GM21619 (cell line): ENCODE measurements around the gene SPEF1.
"Not testable (repeated sequence)": the region's sequence is repeated elsewhere in the genome, so short reads cannot be mapped to it uniquely, and the experiment has no call there.

Experiments used
- ATAC-seq: cut with Tn5 transposase; IDR thresholded peaks from one replicate; pipeline ENCODE4 v1.9.1; 2021; ENCODE audit not compliant: unreplicated experiment

The SPEF1 gene

GRCh38 chr20:3811467-3812258 is 30.4 kb upstream of the SPEF1 start:
- ATAC-seq = no peak

DNA sequence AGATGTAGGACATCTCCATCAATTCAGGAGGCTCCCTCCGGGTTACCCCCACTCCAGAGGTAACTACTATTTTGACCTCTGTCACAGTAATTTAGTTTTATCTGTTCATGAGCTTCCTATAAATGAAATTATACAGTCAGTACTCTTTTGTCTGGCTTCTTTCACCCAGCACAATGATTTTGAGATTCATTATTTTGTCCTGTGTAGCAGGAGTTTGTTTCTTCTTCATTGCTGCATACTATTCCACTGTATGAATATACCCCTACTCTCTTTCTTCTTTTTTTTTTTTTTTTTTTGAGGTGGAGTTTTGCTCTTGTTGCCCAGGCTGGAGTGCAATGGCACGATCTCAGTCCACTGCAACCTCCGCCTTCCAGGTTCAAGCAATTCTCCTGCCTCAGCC is 27.3 kb upstream of the SPEF1 start:
- no peak for ATAC-seq

DNA sequence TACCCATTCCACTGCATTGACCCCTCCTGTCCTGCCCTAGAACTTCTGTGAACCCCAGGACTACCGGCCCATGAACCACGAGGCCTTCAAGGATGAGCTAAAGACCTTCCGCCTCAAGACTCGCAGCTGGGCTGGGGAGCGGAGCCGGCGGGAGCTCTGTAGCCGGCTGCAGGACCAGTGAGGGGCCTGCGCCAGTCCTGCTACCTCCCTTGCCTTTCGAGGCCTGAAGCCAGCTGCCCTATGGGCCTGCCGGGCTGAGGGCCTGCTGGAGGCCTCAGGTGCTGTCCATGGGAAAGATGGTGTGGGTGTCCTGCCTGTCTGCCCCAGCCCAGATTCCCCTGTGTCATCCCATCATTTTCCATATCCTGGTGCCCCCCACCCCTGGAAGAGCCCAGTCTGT is 23.5 kb upstream of the SPEF1 start:
- ATAC-seq = no peak

- ATAC-seq = no peak
These were observed 23.1 kb upstream of the SPEF1 start for GRCh38 chr20:3804254-3804751.

DNA sequence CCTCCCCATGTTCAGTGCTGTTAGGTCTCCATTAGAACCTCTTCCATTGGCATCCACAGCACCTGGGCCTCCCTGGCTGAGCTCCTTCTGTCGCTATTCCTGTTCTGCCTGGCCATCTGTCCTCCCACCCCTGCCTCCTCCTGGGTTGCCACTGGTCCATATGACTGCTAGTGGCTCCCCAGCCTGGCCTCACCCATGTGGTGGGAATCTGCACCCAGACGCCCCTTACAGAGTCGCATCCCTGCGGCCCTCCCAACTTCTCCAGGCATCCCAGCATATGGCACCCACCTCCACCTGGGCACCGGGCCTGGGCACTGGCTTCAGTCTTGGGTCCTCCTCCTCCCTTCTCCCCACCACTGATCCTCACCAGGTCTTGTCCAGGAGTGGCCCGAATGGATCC is 22.6 kb upstream of the SPEF1 start:
- no peak for ATAC-seq

GRCh38 chr20:3803289-3803688 is 22.0 kb upstream of the SPEF1 start:
- ATAC-seq = no peak

DNA sequence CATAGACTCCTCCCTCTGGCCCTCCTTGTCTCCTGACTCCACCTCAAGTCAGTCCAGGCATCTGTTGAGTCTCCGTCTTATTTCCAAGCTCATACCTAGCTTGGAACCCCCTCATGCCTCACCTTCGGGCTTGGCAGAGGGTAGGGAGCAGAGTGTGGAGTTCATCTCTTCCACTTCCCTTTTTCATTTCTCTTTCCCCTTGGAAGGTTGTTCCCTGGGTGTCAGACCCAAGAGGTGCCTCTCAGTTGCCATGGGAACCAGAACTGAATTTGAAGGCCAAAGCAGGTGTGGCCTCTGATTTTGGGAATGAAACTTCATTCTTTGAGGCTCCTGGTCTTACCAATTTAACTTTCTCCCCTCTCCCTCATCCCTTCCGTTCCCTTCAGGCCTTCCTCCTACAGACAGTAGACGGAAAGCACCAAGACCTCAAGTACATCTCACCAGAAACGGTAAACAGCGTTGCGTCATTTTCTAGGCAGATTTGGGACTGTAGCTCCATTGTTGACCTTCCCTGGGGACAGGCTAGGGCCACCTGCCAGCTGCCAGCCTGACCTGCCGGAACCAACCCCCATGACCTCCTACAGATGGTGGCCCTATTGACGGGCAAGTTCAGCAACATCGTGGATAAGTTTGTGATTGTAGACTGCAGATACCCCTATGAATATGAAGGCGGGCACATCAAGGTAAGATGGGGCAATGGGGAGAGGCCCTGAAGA is 21.4 kb upstream of the SPEF1 start:
- ATAC-seq = no peak

- no peak for ATAC-seq
These were observed 20.6 kb upstream of the SPEF1 start for GRCh38 chr20:3801846-3802245.

GRCh38 chr20:3801299-3801698 is 20.1 kb upstream of the SPEF1 start:
- ATAC-seq = no peak

GRCh38 chr20:3800878-3801260 is 19.6 kb upstream of the SPEF1 start:
- no peak for ATAC-seq

DNA sequence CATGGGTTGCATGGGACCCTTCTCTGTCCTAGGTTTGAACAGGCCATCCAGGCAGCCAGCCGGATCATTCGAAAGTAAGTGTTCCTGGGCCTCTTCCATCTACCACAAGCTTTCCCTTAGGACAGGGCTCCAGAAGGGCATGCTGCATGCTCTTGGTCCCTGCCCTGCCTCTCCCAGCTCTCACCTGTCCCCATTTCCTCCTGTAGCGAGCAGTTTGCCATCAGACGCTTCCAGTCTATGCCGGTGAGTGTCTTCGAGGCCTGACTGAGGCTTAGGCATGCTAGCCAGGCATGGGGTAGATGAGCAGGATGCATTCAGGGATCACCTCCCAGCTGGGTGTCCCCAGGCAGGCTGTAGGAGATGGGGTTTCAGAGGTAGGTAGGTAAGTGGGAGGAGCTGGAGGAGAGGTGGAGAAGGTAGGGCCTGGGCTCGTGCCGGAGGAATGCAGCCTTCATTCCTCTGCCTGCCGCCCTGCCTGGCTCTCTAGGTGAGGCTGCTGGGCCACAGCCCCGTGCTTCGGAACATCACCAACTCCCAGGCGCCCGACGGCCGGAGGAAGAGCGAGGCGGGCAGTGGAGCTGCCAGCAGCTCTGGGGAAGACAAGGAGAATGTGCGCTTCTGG is 19.1 kb upstream of the SPEF1 start:
- ATAC-seq = no peak

- ATAC-seq = no peak
These were observed 17.6 kb upstream of the SPEF1 start for GRCh38 chr20:3798908-3799248.

DNA sequence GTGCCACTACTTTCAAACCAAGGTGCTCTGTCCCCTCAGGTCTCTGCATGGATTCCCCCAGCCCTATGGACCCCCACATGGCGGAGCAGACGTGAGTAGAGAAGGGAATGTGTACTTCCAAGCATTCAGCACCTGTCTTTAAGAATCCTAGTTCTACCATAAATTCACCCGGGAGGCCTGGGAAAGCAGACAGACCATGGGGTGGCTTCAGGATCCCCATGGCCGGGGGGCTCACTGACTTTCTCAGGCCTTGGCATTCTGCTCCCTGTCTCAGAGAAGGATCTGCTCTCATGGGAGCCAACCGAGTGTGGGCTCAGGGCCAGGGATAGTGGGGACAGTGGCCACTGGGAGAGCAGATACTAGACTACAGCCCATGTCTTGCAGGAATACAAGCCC is 17.1 kb upstream of the SPEF1 start:
- no peak for ATAC-seq

GRCh38 chr20:3797592-3798372 is 16.5 kb upstream of the SPEF1 start:
- no peak for ATAC-seq

- no peak for ATAC-seq
These were observed 15.9 kb upstream of the SPEF1 start for GRCh38 chr20:3797226-3797545.

GRCh38 chr20:3796477-3797225 is 15.4 kb upstream of the SPEF1 start:
- peak; percentile 3 for ATAC-seq

DNA sequence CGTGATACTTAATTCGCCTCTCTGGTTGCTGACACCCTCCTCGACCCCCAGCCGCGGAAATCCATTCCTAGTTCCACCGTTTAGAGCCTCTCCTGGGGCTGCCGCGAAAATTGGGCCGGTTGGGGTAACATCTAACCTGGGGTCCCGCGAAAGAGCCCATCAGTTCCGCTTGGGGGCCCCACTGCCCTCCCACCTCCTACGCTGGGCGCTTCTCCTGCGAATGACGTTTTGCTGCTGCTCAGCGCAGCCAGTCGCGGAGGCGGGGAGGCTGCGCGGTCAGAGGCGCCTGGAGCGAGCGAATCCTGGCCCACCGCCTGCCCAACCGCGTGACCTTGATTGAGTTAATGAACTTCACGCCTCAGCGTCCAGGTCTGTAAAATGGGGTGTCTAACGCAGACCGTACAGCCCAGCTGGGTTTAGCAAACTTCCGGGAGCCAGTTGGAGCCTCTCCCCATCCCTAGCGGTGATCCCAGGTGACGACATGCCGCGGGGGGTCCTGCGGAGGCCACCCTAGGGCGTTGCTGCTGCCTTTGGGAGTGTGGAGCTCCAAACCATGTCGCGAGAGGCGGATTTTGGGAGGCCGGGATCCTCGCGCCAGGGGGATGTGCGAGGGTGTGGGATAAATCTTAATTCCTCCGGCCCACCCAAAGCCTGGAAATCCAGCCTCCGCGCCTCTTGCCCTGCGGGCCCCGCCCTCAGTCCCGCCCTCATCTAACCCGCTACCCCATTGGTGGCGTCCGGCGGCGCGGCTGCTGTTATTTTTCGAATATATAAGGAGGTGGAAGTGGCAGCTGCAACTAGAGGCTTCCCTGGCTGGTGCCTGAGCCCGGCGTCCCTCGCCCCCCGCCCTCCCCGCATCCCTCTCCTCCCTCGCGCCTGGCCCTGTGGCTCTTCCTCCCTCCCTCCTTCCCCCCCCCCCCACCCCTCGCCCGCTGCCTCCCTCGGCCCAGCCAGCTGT is 14.5 kb upstream of the SPEF1 start, which contains the start of gene CDC25B:
Gene CDC25B (plus strand): TSS at position 800 of the 958 bp plus-strand sequence. CDS start 222 bp downstream, outside the sequence.
- peak; percentile 60 for ATAC-seq

DNA sequence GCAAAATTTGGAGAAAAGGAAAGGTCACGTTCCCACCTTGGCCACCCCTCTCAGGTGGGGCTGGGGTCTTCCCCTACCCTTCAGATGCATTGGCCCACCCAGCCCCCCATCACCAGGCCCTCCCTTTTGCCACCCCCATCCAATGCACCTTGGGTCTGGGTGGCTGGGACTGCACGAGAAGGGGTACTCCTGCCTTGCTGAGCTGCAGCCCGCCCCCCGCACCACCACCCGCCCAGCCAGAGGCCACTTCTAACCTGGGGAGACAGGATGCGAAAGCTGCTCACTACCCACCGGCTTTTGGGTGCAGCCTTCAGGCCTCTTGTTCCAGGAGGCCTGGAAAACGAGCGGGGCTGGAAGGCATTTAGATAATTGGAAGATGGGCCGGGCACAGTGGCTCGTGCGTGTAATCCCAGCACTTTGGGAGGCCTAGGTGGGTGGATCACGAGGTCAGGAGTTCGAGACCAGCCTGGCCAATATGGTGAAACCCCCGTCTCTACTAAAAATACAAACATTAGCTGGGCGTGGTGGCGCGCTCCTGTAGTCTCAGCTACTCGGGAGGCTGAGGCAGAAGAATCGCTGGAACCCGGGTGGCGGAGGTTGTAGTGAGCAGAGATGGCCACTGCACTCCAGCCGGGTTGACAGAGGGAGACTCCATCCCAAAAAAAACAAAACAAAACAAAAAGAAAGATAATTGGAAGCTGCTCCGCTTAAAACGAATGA is 13.6 kb upstream of the SPEF1 start:
- no peak for ATAC-seq

GRCh38 chr20:3794168-3794567 is 12.9 kb upstream of the SPEF1 start:
- not testable (repeated sequence) for ATAC-seq
